T-helper 22 cell (primary cell): ENCODE measurements around the gene MKLN1.
"Not testable (repeated sequence)": the region's sequence is repeated elsewhere in the genome, so short reads cannot be mapped to it uniquely, and the experiment has no call there.

Experiments
- DNase-seq: peaks from one replicate; pipeline ENCODE4 v3.0.0-alpha.2; 2020; ENCODE audit warnings: low read depth

The MKLN1 gene

DNA sequence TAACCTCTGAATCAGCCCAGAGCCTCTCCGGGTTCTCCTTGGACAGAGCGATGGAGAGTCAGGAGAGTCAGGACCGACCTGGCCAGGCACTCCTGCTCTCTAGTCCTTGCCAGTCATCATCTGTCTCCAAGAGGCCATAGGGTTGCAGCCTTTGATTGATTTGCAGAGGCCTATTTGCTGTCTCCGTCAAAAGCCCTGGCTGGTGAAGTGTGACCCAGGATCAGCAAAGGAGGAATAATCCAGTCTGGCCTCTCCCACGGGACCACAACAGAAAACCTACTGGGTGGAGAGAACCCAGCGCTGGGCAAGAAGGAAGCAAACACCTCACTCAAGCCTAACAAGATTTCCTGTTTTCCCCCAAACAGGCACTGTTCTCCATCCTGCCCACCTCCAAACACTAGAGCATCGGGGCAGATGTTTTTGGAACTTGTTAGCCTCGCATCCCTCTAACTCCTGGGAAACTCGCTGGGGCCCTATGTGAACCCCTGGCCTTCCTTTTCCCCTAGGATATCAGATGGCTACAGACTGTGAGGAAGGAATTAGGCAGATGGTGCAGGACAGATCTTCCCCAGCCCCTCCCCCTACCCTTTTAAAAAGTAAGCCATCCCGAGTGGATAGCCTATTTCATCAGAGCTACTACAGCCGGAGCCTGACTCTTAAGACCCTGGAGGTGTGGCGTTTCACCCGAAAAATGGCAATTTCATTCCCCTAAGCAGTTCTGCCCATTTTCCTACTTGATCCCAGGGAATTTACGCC, 174.4 kb downstream of the MKLN1 start:
- no peak for DNase-seq

DNA sequence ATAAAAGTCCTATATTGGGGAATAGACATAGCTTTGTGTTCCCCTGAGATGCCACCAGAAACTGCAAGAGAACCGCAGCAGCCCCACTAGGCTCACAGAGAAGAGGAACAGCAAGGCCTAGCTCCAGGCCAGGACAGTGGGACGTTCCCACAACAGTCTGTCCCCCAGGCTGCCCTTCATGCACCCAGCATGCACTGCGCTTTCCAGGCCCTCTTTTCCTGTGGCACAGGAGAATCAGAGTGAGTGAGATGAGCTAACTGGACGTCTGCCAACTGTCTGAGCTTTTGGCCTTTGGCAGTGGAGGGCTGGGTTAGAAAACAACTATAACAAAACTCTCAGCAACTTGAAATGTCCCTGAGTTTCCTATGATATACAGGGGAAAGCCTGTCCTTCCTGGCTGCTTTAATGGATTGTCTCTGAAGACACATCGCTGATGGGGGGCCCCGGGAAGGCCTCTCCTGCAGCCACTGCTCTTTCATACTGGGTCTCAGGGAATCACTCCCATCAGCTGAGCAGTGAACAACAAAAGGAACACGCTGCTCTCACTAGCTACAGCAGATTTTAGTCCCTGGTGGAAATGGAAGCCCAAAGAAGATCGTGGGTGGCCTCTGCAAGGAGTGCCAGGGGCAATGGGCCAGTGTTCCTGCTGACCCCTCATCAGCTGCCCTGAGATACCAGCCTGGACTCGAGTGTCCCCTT, 175.3 kb downstream of the MKLN1 start:
- DNase-seq: no peak

DNA sequence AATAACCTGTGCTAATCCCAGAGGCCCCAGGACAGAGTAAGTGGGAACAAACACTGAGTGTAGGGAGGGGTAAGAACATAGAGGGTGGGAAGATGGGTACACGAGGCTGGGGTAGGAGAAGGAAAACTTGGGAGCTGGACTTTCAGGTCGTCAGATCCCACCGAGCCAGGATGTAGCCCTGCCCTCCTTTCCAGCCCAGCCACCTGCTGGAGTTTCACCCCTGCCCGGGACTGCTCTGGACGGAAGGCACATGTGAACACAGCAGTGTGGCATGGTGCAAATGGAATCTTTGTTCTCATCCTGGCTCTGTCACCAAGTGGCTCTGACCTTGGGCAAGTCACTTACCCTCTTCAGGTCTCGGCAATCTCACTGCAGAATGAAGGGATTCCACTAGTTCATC, 176.0 kb downstream of the MKLN1 start:
- DNase-seq: no peak

DNA sequence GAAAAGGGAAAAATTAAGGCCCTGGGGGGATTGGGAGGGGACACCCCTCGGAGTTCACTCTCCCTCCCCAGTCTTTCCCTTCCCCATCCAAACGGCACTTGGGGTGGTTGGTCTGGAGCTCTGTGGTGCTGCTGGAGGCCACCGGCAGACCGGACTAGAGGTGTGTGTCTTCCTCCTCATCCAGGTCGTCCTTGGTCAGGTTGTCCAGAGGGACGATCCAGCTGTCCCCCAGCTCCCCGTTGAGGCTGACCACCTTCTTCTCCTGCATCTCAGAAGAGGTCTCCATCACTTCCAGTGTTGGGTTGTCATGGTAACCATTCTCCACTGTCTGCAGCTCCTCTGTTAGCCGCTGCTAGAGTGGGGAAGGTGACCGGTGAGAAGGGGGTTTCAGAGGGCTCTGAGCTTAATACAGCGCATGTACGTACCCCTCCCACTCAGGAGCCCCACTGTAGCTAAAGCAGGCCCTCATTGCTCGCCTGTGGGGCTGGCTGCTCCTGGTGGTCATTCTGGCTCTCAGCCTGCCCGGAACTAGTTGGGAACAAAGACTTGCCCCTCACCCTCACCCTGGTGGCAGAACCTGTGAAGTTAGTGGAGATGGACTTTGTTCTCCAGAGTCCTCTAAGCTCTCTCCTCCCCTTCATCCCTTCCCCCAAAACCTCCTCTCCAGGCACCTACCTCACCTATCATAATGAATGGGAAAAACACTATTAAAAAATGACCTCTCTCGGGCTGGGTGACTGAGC, 176.7 kb downstream of the MKLN1 start:
- DNase-seq: no peak

DNA sequence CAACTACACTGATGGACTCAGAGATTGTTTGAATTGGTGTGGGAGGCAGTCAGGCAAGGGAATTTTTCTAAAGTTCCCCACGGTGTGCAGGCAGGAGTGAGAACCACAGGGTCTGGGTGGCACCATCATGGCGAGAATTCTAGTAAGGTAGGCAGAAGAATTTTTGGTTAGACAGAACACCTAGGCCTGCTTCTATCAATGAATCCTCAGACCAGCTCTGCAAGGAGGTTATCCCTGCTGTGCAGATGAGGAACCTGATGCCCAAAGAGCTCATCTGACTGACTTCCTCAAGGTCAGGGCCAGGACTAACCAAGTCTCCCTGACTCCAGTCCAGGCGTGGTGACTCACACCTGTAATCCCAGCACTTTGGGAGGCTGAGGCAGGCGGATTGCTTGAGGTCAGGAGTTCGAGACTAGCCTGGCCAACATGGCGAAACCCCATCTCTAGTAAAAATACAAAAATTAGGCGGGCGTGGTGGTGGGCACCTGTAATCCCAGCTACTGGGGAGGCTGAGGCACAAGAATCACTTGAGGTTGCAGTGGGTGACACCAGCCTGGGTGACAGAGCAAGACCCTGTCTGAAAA, 177.5 kb downstream of the MKLN1 start:
- not testable (repeated sequence) for DNase-seq

DNA sequence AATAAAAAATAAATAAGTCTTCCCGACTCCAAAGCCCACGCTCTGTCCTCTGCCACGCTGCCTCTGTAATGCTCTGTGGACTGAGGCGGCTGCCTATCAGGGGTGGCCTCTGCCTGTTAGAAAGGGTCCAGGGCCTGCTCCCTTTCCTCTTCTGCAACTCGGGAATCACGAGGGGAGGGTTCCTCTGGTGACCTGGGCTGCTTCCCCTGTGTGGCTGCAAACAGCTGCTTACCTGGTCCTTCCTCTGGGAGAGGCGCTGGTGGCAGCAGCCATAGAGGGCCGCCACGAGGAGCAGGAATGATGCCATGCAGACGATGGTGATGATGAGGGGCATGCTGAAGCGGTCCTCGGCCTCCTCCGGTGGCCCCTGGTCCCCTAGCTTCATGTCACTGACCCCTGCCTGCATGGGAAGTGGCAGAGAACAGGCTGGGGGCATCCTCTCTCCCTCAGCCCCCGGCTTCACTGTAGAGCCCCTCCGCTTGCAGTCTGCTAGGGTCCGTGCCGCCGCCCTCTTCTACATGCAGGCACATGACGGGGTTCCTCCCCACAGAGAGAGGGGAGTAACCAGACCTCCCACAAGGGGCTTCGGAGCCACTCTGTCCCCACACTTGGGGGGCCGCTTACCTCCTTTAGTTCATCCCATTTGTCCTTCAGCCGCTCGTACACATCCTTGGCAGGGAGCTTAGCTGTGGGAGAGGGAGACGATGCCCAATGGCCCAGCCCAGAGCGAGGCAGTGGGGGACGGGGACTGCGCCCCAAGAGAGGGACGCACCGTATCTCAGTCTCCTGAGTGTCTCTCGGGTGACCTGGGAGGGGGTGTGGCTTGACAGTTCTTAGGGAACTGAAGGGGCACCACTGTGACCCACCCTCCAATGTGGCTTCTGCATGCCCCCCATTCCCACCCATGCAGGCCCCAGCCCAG, 178.2 kb downstream of the MKLN1 start:
- no peak for DNase-seq

DNA sequence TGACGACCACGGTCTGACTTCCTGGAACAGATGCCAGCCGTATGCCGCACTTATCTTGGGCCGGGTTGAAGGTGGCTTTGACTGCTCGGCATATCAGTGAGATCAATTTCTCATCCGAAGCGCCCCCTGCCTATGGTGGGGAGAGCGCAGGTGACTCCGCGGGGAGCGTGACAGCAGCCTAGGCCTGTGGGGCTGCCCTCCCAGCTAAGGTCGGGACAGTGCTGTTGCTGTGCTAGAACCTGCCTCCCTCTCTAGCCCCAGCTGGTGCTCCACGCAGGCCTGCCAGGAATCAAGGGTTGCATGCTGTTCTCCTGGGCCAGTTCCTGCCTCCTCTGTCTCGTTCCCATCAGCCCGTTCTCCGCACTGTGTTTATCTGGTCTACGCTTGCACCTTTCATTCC, 178.9 kb downstream of the MKLN1 start:
- no peak for DNase-seq

DNA sequence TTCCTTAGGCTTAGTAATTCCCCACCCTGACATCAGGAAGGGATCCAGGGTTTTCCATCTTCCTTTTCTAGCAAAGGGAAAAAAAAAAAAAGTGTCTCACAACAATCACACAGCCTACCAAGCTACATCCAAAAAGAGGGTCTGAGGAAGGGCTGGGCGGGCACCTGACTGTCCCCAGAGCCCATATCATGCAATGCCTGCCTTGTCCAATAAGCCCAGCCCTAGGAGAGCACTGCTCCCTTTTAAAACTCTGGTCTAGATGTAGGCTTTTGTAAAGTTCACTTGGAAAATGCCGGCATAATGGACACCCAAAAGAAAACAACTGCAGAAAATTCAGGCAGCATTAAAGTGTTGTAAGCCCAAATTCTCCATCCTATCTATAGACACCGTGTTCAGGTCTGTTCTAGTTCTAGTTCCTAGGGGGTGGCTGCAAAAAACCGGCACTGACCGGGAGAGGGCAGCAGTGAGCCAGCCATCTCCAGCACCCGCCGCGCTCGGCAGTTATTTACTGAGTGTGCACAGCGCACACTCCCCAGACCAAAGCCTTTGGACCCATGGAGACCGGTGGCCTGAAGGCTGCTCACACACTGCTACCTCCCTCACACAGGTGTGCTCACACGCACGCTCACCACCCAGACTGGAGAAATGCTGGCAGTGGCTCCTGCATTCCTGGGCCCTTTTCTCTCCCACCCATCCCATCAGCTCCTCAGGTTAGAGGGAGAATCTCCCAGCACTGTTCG, 180.1 kb downstream of the MKLN1 start:
- DNase-seq: peak; percentile 46

DNA sequence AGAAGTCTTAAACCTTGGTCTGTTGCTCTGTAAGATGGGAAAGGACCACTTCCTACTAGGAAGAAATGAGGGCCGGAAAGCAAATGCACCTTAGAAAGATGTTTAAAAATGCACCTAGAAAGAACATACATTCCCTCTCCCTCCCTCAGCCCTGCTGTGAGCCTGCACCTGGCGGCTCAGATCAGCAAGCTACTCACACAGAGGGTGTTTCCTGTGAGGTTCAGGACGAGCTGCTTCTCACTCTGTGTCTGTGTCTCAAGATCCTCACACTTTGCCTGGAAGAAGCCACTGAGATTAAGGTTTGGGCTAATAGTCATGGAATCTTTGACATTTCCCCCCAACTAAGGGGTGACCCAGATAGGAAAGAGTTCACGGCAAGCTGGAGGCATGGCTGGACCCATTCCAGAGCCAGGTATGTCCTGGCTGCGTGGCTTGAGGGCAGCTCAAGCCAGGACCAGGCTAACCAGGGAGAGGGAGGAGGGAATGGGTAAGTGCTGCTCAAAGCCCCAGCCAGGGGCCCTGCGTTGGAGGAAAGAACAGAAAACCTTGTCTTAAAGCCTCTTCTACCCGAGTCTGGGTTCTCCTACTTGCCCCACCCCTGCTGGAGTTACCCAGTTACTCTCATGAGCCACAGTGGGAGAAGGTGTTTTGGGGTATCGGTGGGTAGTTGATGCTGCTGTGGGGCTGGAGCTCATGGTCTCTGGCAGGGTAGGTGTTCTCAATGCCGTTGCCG, 181.2 kb downstream of the MKLN1 start:
- DNase-seq: no peak

DNA sequence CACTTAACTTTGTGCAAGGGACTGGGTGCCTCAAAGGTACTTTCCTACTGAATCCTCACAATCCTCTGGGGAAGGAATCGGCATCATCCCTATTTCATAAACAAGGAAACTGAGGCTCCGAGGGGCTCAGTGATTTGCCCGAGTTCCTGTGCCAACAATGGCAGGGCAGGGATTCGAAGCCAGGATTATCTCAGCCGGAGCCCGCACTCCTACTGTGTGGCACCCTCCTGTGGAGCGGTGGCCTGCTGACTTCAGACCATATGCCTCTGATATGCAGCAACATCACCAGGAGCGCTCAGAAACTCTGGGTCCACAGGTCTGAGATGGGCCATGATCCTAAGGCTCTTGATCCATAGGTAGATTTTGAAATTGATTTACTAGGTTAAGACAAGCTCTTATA, 182.1 kb downstream of the MKLN1 start:
- no peak for DNase-seq

DNA sequence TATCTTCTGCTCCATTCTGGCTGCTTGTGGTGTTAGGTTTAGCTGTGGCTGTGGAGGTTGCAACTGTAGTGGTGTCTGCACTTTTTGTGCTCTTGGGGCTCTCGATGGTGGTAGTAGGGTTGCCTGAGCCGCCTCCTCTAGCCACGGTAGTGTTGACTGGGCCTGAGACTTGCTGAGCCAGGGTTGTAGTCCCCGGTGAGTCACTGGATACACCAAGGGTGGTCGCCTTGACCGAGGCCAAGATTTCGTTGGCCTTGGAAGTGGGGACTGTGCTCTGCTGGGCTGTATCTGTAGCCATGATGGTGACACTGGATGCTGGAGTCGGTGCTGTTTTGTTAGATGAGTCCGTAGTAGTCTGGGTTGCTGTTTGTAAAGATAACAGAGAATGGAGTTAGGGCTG, 183.4 kb downstream of the MKLN1 start:
- no peak for DNase-seq

DNA sequence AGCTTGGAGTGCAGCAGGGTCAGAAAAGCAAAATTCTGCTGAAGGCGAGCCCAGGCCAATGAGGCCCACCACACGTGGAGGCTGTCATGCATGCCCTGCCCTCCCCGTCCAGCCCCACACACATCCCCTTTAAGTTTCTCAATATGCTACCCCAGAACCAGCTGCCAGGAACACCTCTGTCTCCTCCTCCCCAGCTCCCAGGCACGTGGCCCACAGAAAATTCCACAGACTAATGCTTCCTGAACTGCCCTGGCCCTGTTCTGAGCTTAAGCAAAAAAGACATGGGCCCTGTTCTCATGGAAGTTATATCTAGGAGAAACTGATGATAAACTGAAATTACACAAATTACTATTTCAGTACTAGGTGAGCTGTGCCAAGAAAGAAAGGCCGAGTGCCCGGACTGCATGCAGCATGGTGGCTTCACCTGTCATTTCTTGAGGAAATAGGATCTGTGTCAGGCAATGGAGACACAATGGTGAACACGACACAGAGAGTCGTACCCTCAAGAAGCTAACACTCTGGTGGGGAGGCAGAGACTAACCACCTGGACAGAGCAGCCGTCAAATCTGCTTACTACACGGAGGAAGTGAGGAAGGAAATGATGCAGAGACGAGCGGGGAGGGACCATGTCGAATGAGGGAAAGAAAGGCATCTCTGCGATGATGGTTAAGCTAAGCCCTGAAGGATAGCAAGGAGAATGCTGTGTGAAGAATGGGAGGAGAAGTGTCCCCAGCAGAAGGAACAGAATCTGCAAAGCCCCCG, 184.3 kb downstream of the MKLN1 start:
- no peak for DNase-seq

DNA sequence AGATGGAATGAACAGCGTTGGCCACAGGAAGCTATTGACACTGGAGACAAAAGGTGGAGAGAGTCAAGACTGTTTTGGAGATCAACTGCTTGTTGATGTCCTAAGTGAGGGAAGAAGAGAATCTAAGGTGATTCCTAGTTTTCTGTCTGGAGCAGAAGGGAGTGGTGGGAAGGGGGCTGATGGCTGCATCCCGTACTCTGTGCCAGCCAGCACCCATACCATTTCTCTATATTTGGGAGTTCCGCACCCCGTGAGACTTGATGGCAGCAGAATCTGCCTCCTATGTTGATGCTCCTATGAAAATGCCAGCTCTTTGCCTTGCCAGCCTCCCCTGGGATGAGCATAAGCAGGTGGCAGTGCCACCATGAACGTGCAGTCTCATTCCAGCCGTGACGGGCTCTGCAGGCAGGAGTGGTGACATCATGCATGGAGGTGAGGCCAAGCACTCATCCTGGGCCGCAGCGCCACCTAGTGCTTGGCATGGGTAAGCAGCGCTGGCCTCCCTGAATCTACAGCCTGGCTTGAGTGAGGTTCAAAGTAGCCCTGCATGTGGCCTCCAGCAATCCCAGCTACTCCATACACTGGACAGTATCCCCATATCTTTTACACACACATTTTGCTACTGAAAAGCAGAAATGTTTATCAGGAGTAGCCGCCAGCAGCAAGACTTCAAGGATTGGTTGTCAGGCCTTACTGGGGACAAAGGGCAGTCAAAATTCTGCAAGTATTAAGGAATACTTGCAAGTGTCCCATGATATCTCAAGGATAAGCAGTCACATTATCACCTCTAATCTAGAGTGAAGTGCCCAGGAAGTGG, 185.8 kb downstream of the MKLN1 start:
- peak; percentile 52 for DNase-seq

DNA sequence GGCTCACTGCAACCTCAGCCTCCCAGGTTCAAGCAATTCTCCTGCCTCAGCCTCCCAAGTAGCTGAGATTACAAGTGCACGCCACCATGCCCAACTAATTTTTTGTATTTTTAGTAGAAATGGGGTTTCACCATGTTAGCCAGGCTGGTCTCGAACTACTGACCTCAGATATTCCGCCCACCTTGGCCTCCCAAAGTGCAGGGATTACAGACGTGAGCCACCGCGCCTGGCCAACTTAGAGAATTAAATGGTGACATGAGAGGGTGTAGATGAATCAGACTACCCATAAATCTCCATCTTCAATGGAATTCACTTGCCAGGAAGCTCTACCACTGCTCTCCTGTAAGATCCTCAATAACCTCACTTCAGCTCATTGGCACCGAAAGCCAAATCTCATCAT, 187.8 kb downstream of the MKLN1 start:
- not testable (repeated sequence) for DNase-seq

DNA sequence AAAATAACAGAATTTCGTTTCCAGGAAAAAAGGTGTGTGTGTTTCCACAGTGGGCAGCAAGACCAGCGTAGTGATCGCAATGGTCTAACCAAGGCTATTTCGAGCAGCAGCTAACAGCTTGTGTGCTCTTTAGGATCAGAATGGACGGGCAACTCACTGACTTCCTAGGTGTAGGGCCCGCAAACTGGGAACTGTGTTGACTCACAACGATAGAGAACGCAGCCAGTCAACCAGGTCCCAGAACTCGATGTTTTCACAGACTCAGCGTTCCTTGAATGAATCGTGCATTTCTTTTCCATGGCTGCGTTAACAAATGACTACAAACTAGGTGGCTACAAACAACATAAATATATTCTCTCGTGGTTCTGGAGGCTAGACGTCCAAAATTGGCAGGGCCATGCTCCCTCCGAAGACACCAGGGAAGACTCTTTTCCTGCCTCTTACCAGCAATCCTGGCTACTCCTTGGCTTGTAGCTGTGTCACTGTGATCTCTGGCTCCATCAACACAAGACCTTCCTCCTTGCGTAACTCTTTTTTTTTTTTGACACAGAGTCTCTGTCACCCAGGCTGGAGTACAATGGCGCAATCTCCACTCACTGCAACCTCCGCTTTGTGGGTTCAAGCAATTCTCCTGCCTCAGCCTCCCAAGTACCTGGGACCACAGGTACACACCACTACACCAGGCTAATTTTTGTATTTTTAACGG, 189.7 kb downstream of the MKLN1 start:
- DNase-seq: no peak

DNA sequence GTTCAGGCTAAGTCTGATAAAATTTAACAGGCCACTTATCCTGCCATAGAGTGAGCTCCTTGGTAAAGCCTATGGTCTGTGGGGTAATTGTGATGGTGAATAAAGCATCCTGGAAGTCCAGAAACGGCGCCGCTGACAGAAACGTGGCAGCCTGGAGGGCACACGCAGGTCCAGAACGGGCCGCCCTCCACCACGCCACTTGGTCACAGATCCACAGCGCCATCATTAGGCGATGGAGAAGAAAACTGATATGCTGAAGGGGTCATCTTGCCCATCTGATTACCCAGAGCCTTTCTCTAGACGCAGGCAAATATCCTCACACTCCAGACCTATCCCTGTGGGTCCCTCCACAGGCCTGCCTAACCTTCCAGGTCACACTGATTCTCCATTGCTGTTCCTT, 190.9 kb downstream of the MKLN1 start:
- no peak for DNase-seq

DNA sequence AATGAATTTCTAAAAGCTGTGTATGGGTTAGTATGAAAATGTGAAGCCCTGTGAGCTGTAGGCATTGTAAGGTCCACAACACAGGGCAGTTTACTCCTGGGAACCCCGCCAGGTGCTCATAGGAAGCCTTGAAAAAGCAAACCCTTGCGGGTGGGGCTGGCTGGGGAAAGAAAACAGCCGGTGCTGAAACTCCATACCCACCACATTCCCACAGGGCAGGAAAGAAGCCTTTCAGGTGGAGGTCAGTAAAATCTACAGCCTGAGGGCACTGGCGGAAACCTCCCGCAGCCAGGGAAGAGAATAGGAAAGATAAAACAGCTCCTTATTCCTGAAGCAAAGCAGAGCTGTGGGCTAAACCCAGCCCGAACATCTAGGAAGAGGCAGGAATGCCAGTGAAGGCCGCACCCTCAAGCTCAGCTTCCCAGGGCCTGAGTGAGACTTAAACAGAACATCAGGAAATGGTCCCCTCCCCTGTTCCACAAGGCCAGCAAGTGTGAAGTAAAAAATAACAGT, 194.0 kb downstream of the MKLN1 start:
- no peak for DNase-seq
